HuH-7.5 (cell line): ENCODE measurements around the gene RARG.
A peak's percentile ranks its signal among the peaks of the same experiment; 100 is the strongest.
"Not testable (repeated sequence)": the region's sequence is repeated elsewhere in the genome, so short reads cannot be mapped to it uniquely, and the experiment has no call there.

ENCODE experiments used
- DNase-seq: peaks from one replicate; pipeline ENCODE4 v3.0.0; 2011; ENCODE audit warnings: low spot score

RARG gene

DNA sequence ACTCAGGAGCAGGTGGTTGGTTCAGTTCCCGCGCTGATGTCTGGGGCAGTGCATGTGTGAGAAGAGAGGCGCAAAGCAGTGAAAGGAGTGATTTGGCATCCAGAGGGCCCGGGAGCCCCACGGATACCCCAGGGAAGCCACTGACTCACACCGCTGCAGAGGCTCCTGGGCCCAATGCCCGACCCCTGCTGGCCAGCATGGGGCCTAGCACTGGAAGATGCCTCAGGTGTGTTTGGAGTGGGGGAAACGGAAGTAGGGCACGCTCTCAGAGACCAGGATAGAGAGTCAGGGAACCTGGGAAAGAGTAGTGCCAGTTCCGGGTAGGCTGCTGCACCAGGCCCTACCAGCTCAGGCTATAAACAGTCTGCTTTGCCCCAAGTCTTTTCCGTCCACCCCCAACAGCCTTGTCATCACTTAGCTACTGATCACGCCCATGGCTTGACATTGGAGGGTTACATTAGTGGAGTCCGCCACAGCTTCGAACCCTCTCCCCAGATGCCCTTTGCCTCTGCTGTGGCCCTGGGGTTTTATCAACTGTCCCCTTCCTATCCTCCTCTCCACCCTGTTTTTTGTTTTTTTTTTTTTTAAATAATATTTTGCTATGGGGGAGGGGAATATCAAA, 41.8 kb downstream of the RARG start:
- DNase-seq: peak; percentile 83

DNA sequence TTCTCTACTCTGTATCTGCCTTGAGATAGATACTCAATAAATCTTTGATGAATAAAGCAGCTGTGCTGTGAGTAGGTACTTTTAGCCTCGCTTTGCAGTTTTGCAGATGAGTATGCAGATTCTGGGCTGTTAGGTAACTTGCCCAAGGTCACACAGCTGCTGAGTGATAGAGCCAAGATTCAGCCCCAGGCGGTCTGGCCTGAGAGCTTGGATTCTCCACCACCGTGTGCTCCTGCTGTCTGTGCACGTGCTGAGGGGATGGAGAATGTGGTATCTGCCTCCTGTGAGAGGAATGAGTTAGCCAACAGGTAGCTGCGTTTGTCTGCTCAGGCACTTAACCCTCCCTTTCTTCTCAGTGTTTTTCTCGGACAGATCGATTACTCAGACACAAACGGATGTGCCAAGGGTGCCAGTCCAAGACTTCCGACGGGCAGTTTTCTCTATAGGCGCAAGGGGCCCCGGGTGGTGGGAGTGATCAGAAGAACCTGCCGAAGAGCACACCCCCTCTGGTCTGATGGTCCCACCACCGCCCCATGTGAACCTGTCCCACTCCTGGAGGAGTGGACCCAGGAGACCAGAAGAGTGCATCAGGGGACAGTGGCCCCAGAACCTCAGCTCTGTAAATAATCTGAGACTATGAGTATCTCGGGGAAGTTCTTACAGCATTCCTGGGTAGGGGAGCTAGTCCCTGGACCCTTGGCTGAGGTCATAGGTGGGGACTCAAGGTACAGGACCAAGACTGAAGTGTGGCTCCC, 44.7 kb downstream of the RARG start:
- no peak for DNase-seq

DNA sequence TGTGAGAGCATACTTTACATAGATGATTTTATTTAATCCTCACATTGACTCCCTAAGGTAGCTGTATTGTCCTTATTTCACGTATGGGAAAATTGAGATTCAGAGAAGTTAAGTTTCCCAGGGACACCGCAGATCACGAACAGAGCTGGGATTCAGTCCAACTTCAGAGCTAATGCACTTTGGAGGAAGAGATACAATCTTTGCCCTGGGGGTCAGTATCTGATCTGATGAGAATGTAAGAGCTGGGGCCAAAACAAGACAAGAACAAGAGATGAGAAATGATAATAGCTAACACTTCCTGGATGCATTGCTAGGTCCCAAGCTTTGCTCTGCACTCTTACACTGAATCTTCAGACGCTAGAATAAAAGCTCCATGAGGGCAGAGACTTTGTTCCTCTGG, 45.3 kb downstream of the RARG start:
- DNase-seq: no peak

DNA sequence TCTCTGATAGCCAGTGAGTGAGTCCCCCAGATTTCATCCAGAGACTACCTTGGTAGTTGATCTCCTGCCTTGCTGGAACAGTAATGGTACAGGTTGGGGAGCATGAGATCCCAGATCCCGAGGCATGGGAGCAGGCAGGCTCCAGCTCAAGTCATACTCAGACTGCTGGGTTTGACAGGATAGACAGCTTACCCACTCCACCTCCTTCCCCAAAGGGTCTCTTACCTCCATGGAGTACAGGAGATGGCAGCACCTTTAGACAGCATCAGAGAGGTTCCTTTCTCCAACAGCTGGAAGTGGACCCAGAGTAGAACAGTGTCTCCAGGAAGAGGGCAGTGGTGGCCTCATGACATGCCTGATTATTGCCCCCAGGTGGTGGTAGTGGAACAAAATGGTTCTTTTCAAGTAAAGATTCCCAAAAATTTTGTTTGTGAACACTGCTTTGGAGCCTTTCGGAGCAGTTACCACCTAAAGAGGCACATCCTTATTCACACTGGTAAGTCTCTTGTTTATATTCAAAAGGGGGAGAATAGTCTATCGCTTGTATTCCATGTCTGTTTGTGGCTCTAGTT, 46.3 kb downstream of the RARG start:
- no peak for DNase-seq

DNA sequence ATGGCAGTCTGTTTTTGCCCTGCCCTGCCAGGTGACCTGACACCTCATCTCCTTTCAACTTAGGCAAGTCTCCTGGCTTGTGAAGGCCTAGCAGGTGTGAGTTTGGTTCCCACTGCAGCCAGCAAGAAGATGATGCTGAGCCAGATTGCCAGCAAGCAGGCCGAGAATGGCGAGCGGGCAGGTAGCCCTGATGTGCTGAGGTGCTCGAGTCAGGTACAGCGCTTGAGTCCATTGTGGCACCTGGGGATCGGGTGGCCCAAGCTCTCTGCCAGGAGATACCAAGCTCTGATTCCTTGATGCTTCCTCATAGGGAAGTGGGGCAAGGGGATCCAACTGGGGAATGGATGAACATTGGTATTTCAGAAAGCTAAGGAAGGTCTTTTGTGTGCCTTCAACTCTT, 47.2 kb downstream of the RARG start:
- no peak for DNase-seq

DNA sequence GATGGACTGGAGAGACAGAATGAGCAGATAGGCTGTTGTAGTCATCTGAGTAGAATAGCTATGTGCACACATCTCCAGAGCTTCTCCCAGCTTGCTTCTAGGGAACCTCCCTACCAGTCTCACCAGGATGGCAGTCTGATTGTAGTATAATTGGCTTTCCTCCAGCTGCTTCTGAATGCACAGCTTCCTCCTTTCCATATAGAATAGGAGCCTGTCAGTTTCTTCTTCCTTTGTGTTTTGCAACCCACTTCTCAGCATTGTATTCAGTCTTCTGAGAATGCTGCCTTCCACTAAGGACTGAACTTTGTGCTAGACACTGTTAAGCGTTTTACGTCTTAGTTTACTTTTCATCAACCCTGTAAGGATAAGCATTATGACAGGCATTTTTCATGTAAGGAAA, 49.1 kb downstream of the RARG start:
- DNase-seq: no peak

DNA sequence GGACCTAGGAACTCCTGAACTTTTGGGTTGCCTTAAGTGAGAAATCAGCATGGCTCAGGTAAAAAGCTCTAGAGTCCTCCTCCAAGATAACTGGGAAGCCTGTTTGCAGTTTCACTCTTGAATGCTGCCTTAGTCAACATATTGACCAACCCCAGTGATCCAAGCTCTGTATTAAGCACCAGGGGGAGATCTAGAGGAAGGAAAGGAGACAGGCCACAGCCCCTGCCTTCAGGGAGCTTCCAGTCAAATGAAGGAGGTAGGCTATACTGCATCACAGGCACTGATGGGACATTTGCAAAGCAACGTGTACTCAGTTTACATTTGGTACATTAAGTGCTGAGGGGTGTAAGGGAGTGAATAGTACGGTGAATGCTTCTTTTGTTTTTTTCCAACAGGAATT, 50.1 kb downstream of the RARG start:
- no peak for DNase-seq

DNA sequence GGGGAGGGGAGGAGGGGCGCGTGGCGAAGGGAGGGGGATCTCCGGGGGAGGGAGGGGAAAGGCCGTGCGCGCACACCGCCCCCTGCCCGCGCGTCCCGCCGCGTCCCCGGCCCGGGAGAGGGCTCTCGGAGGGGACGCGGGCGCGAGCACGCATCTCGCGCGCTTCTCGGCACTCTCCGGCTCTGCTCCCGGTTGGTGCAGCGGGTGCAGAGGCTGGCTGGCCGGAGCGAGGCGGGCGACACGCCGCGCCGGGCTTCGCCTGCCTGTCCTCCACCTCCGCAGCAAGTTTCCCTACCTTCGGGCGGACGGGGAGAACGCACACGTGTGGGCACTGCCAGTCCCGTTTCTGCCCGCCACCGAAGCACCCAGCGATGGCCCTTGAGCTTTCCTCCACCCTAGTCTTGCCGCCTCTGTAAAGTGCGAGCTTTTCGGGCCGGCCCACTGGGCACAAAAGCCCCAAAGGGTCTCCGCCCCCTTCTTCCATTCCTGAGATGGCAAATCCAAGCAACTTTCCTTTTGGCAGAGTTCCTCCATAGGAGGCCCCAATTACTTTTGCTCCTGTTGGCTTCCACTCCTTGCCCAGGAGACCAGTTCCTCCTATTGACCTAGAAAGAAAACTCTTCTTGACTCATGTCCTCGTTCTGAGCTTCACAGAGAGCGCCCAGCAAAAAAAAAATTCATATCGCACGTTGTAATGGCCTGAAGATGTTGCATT, 50.9 kb downstream of the RARG start:
- peak; percentile 97 for DNase-seq

DNA sequence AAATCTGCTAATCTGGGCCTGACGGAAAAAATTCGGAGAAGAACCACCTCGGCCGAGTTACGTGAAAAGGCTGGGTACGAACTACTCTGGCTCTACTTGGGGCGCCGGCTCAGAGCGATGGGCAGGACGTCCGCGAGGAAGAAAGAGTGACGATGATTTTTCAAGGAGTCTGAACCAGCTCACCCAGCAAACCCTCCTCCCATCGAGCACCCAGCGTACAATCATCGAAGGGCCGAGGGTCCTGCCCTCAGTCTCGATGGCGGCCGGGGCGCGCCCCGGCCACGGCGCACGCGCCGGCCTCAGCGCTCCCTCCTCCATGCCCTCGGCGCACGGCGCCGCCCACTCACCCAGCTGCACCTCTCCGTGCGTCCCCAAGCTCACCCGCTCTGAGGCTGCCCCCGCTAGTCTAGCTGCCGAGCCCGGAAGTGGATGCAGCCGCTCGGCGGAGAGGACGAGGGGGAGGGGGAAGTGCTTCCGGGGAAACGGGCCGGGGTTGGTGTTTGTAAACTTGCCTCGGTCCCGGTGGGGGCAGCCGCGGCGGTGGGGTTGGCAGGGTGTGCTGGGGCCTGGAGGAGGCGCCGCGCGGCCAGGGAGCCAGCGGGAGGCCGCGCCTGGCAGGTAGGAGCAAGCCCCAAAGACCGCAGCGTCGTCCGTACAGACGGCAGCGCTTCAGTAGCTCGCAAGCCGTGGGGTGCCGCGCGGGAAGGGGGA, 51.6 kb downstream of the RARG start, which contains the start of the genes CSAD and ZNF740:
Gene CSAD (minus strand): TSS at position 706 of the 711 bp plus-strand sequence. CDS start 7,455 bp downstream, outside the sequence.
Gene ZNF740 (plus strand): TSS at position 503 of the 711 bp plus-strand sequence. CDS start 1,262 bp downstream, outside the sequence.
- DNase-seq: peak; percentile 97

DNA sequence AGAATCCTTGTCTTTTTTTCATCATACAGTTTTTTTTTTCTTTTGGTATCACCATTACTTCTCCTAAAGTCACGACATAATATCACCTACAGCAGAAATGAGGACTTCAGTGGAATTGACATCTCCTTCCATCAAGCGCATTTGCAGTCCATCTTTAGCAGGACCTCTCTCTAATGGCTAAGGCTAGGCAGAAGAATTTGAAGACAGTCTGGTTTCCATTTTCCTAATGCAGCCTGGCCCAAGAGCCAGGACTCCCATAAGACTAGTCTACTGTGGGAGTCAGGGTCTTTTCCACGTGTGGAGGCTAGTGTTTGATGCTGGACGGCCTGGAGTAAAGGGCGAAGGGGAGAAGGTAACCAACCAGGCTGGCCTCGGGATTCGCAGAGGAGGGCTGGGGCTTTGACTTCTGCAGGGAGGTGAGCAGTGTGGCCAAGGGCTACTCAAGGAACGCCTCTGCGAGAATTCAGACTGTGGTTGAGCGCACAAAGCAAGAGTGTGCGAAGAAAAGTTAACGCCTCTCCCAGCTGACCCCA, 52.3 kb downstream of the RARG start:
- DNase-seq: no peak

DNA sequence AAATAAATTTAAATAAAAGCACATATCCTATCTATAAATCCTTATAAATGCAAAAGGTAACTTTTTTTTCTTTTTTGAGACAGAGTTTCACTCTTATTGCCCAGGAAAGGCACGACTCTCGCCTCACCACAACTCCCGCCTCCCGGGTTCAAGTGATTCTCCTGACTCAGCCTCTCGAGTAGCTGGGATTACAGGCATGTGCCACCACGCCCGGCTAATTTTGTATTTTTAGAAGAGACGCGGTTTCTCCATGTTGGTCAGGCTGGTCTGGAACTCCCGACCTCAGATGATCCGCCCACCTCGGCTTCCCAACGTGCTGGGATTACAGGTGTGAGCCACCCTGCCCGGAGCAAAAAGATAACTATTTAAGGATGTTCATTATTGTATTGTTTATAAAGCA, 53.2 kb downstream of the RARG start:
- not testable (repeated sequence) for DNase-seq

DNA sequence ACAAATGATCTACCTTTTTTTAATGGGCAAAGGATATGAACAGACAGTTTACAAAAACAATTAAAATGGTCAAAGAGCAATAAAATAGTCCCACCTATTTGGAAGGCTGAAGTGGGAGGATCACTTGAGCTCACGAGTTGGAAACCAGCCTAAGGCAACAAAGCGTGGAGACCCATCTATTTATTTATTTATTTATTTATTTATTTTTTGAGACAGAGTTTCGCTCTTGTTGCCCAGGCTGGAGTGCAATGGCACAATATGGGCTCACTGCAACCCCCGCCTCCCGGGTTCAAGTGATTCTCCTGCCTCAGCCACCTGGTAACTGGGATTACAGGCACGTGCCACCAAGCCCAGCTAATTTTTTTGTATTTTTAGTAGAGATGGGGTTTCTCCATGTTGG, 54.6 kb downstream of the RARG start:
- not testable (repeated sequence) for DNase-seq

DNA sequence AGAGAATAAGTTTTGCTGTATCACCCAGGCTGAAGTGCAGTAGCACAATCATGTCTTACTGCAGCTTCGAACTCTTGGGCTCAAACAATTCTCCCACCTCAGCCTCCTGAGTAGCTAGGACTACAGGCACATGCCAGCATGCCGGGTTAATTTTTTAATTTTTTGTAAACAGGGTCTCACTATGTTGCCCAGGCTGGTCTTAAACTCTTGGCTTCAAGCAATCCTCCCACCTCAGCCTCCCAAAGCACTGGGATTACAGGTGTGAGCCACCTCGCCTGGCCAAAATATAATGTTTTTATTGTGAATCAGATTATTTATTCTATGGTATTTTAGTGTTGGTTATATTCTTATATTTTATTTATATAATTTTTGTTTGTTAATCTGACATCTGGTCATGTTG, 55.3 kb downstream of the RARG start:
- no peak for DNase-seq

DNA sequence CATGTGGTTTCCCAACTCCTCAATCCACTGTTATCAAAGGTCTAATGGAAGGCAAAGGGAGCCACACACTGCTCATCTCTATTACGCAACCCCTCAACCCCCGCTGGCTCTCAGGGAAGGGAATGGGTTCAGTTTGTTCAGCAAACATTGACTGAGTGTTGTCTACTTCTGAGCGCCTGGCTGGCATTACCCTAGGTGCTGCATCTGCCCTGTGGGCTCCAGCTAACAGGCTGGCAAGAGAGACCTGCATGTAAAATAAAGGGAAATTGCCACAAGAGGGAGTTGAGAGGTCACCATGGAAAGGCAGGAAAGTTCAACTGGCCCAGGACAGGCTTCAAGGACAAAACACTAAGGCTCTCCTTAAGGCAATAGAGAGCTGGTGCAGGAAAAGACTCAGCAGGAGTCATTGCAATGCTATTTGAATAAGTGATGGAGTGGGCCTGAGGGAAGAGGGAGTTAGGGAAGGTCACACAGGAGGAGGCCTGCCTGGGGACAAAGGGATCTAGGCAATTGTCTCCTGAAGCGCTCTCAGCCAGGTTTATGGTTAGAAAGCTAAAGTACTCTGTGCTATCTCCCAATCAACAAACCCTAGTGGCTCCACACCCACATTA, 57.0 kb downstream of the RARG start:
- DNase-seq: peak; percentile 64

DNA sequence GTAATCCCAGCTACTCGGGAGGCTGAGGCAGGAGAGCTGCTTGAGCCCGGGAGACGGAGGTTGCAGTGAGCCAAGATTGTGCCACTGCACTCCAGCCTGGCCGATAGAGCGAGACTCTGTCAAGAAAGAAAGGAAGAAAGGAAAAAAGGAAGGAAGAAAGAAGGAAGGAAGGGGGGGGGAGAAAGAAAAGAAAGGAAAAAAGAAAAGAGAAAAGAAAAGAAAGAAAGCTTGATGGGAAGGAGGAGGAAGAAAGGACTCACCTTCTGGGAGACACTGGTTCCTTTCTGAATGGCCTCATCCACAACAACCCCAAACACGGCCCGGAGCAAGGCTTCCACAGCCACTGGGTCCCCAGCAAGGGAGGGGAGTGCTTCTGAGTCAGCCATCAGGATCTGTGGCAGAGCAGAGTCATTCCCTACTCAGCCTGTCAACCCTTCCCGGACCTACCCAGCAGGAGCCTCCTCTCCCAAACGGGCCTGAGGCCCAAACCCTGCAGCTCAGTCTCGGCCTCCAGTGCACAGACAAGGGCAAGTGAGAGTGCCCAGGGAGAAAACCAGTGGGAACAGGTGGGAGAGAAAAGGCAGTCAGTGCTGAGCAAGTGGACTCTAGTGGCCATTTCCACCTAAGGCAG, 58.8 kb downstream of the RARG start:
- no peak for DNase-seq

DNA sequence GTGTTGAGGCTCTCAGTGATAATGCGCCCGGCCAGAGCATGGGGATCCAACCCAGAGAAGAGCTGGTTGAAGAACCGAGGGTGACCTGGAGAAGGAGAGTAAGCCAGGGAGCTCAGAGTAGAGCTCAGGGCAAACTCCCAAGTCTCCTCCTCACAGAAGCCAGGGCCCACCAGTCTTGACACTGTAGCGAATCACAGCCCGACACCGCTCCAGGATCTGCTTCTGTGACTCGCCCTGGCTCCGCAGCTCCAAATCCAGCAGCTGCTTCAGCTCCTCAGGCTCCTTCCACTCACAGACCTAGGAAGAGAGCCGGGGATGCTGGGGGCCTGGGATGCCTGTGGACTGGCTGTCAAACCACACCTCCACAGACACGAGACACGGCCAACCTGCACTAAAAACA, 59.7 kb downstream of the RARG start:
- DNase-seq: no peak

DNA sequence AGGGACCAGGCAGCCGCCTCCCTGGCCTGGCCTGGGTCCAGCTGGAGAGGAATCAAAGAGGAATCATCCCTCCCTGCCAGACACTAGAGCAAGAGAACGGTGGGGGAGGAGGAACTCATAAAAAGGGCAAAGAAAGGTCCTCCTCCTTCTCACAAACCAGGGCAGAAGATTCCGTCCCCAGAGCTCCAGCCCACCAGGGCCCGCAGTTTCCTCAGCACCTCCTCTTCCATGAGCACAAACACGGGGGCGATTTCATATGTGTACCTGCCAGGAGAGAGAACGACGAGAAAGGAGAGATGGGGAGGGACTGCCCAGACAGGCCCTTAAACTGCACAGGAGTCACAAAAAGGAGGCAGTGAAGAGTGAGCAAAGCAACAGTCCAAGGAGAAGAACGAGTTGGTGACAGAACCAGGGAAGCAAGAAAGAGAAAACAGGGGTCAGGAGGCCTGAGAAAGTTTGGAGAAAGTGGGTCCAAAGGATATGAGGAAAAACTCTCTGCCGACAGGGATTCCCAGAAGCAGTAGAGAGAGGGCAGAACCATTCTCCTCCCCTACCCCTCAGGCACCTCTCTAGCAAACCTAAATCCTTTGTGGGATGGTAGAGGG, 60.2 kb downstream of the RARG start:
- DNase-seq: no peak

DNA sequence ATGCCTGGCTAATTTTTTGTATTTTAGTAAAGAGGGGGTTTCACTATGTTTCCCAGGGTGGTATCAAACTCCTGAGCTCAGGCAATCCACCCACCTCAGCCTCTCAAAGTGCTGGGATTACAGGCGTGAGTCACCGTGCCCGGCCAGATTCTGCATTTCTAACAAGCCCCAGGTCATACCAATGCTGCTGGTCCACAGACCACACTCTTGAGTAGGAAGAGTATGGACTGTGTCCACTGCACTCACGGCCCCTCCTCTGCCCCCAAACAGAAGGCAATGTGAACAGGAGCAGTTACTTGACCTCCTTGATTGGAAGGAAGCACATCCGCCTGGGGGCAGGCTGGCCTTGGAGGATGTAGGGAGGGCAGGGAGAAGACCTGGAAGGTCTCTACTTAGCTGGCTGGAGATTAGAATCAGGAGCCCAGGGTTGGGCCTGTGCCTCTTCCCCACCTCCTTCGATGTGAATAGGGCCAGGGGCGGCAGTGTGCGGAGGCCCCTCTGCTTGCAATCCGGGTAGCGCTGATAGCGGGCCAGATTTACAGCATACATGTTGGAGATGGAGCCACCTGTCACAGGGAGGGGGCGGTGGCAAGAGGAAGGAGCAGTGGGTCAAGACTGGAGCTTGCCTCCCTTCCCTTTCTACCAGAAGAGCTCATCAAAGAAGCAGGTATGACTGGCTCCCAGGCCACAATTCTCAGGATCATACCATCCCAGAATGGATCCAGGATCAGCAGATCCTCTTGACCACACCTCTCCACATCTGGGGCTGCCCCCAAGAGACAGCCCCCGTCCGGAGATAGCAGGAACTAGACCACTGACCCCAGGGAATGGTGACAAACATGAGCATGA, 60.9 kb downstream of the RARG start:
- DNase-seq: no peak

DNA sequence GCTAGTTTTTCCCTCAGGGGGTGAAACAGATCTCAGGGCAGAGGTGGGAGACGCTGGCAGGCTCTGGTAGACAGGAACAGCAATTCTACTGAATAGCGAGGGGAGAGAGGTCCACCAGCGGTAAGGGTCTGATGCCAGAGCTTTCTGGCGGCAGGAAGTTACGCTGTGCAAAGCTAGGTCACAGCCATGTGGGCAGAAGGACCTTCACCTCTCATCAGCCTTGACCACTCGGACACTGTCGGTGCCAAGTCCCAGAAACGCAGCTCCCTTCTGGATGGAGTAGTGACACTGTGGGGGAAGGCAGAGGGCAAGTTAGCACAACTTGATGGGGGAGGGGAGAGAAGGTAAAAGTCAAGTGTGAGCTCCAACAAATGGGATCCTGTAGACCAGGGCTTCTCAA, 61.8 kb downstream of the RARG start:
- DNase-seq: no peak
